Sigmoid colon (tissue), 4 donors: ENCODE data around the gene KRT6A.

ENCODE experiments used
- POLR2AphosphoS5 ChIP-seq, 4 donors: sonication (generic); formaldehyde crosslinking; IDR thresholded peaks; one replicate each; pipeline ENCODE4 v1.6.1; 2017; ENCODE audit warnings: antibody characterized with exemption in 4 of 4
- TF ChIP-seq, protein P1 (sequence below), 4 experiments: fragments of 450-650 bp in 3 of 4; fragments of 200-600 bp in 1 of 4; IDR thresholded peaks; one replicate each; pipeline ENCODE4 v1.5.1; 2016 to 2019; ENCODE audit warnings: antibody characterized with exemption in 4 of 4, mild to moderate bottlenecking in 3 of 4, moderate library complexity in 2 of 4

DNA sequence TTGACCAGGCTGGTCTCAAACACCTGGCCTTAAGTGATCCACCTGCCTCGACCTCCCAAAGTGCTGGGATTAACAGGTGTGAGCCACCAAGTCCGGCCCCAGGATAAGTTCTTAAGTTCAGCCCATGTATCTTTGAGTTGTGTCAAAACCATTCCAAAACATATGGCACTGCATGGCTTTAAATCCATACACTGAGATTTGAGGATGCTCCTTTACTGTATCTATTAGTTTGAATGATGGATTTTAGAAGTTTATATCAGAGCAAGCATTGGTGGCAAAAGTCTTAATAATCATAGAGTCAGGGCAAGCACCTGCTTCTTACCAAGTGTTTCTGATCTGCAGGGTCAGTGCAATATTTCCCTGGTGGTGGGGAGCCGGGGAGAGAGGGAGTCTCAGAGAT is 47.2 kb downstream of the KRT6A start:
- TF ChIP-seq, protein P1, sequence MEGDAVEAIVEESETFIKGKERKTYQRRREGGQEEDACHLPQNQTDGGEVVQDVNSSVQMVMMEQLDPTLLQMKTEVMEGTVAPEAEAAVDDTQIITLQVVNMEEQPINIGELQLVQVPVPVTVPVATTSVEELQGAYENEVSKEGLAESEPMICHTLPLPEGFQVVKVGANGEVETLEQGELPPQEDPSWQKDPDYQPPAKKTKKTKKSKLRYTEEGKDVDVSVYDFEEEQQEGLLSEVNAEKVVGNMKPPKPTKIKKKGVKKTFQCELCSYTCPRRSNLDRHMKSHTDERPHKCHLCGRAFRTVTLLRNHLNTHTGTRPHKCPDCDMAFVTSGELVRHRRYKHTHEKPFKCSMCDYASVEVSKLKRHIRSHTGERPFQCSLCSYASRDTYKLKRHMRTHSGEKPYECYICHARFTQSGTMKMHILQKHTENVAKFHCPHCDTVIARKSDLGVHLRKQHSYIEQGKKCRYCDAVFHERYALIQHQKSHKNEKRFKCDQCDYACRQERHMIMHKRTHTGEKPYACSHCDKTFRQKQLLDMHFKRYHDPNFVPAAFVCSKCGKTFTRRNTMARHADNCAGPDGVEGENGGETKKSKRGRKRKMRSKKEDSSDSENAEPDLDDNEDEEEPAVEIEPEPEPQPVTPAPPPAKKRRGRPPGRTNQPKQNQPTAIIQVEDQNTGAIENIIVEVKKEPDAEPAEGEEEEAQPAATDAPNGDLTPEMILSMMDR (IDR thresholded peaks at IDR 0.05): no peak
- TF ChIP-seq POLR2AphosphoS5 (IDR thresholded peaks at IDR 0.05): no peak
